IPS-NIHi7 (cell line): Measurements from ENCODE around the gene OR1D5.
"Not testable (repeated sequence)": the region's sequence is repeated elsewhere in the genome, so short reads cannot be mapped to it uniquely, and the experiment has no call there.

Experiments
- DNase-seq: peaks from one replicate; pipeline ENCODE4 v3.0.0; 2012; ENCODE audit warnings: mixed read lengths; ENCODE audit errors: extremely low spot score

Gene OR1D5

GRCh38 chr17:3032258-3033247 is 30.9 kb downstream of the OR1D5 start:
- DNase-seq = no peak

DNA sequence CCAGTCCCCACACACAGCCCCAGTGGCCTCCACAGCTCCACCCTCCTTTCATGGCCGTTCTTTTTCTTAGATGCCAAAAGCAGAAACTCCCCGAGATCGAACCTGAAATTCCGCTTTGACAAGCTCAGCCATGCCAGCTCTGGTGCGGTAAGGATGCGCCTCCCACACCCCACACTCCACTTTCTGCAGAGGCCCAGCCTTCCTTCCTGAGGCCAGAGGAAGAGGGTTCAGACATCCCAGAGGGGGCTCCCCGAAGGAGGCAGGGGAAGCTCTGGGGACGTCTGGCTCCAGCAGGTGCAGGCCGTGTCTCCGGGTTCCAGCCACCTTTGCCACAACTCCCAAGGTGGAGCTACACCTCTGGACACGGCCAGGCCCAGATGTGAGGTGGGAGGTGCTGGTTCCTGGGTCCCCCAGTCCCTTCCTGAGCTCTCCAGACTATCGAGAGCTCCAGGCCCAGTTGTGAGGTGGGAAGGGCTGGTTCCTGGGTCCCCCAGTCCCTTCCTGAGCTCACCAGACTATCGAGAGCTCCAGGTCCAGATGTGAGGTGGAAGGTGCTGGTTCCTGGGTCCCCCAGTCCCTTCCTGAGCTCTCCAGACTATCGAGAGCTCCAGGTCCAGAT is 32.4 kb downstream of the OR1D5 start:
- DNase-seq = not testable (repeated sequence)

GRCh38 chr17:3030096-3030495 is 33.3 kb downstream of the OR1D5 start:
- DNase-seq = no peak

GRCh38 chr17:3029213-3029913 is 34.0 kb downstream of the OR1D5 start:
- DNase-seq = no peak

DNA sequence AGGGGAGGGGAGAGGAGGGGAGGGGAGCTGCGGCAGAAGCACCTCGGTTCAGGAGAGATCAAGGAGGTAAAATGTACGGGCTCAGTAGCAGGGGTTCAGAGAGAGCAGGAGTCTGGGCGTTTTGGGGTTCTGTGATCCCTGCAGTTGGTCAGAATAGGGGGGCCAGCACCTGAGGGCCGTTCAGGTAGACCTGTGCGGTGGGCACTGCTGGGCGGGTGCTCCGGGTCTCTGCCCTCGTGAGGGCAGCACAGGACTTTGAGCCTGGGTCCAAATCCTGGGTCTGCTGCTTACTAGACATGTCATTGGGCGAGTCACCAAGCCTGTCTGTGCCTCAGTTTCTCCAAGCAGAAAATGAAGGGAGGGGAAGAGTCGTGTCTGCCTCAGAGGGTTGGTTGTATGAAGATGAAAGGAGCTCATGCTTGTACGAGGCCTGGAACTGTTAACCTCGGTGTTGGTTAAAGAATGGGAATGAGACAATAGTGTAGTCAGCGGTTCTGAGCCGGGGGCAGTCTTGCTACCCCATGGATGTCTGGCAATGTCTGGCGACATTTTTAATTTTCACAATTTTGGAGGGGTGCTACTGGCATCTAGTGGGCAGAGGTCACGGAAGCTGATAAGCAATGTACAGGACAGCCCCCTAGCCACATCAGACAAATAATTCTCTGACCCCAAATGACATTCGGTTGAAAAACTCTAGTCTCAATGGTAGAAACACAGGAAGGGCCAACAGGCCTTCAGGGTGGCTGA is 35.4 kb downstream of the OR1D5 start:
- no peak for DNase-seq

DNA sequence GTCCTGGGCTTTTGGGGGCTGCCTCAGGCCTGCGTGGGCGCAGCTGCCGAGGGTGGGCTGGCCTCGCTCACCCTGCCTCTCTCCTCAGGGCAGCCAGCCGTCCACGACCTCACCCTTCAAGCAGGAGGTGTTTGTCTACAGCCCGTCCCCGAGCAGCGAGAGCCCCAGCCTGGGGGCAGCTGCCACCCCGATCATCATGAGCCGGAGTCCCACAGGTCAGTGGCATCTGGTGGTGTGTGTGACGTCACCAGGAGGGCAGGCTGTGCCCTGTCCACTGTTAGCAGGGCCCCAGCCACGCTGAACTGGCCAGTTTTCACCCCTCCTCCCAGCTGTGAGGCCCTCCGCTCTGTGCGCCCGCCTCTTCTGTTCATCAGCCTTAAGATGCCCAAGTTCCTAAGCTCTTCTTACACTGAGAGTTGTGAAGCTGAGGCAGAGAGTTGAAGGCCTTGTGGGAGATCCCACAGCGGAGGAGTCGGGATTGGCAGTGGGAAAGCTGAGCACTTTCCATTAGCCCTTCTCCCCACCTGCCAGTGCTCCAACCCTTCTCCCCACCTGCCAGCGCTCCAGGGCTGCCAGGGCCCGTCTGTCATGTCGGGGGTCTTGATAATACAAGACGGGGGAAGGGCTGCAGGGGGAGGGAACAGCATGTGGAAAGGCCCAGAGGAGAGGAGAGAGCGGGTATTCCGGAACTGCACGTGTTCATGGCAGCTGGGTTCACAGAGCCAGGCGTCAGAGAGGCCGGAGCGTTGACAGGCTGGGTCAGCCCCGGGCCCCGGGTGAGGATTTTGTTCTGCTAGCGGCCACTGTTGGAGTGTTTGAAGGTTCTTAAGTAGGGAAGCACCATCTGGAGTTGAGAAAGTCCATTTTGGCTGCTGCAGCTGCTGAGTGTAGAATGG is 36.3 kb downstream of the OR1D5 start:
- no peak for DNase-seq

GRCh38 chr17:3026125-3026855 is 37.1 kb downstream of the OR1D5 start:
- DNase-seq = no peak

- DNase-seq = no peak
Observed at GRCh38 chr17:3025421-3026124, 37.8 kb downstream of the OR1D5 start.

DNA sequence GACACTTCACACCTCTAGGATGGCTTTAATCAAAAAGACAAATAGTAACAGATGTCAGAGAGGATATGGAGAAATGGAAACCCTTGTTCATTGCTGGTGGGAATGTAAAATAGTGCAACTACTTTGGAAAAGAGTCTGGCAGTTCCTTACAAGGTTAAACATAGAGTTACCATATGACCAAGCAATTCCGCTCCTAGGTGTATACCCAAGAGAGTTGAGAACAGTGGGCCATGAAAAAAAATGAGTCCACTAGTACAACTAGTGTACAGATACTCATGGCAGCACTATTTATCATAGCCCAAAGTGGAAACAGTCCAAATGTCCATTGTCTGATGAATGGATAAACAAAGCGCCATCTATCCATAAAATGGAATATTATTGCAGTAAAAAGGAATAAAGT is 39.1 kb downstream of the OR1D5 start:
- DNase-seq = no peak

GRCh38 chr17:3022197-3022596 is 41.2 kb downstream of the OR1D5 start:
- DNase-seq = no peak

- DNase-seq = no peak
Observed at GRCh38 chr17:3020381-3020780, 43.0 kb downstream of the OR1D5 start.

DNA sequence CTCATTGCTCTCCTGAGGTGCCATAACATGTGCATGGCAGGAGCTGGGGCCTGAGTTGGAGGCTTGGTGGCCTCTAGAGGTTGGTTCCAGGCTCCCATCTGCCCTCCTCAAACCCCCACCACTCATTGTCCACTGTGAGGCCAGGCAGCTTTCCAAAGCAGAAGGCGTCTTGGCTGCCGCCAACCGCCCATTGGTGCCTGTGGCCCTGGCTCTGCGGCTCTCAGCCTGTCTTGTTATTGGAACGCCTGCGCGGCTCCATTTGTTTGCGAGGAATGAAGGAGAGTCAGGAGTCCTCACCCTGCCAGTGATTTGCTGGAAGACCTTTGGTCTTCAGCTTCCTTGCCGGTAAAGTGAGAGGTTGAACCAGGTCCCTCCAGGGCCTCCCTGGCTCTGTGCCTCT is 43.6 kb downstream of the OR1D5 start:
- no peak for DNase-seq

- DNase-seq = no peak
Observed at GRCh38 chr17:3017936-3018335, 45.5 kb downstream of the OR1D5 start.

DNA sequence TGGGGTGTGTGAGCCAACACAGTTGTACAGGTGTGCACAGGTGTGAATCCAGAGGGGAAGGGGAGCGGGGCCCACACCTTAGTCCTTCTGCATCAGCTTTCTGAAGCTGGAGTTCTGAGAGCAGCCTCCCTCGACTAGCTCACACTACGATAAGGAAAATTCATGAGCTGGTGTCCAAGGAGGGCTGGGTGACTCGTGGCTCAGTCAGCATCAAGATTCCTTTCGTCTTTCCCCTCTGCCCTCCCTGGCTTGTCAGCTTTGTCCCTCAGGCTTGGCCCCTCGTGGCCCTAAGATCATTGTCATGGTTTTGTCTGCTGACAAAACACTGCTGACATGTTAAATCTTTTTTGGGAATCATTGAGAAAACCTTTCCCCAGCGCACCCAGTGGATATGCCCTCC is 47.5 kb downstream of the OR1D5 start:
- no peak for DNase-seq

DNA sequence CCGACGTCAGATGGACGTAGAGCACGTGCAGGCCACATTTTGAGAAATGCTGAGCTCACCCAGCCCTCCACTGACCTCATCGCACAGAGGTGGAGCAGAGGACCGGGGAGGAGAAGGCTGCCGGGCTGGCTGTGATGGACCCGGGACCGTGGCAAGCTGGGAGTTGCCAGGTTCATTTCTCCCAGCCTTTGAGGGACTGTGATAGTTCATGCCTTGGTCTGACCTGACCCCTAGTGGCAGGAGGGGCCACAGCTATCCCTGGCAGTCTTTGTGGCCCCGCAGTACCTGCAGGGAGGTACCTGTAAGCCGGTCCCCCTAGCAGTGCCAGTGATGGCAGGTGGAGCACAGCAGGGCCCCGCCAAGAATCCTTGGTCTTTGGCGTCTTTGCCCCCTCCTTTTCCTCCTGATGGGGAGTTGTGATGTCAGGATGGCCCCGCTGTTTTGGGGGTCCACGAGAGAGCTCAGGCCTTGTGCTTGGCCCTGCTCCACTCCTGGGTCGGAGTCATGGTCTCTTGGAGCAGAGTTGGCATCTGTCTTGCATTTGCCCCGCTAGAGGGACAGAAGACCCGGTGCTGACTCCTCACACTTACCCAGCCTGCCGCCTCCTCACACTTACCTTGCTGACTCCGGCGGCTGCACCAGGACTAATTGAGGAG is 50.4 kb downstream of the OR1D5 start:
- DNase-seq = peak; percentile 94
